Inflammatory macrophage treated with lipopolysaccharide for 1 hour (primary cell): Measurements from ENCODE around the gene PLEKHM2.
A peak's percentile ranks its signal among the peaks of the same experiment; 100 is the strongest.
"Not testable (repeated sequence)": the region's sequence is repeated elsewhere in the genome, so short reads cannot be mapped to it uniquely, and the experiment has no call there.

ENCODE experiments used
- DNase-seq, 2 donors: peaks; one replicate each; pipeline ENCODE4 v3.0.0-alpha.2; 2020 to 2022

PLEKHM2 gene

GRCh38 chr1:15678578-15678977 is 5.5 kb upstream of the PLEKHM2 start:
- DNase-seq = peak; percentile 16 to 36

- DNase-seq = no peak
These were observed 4.0 kb upstream of the PLEKHM2 start for GRCh38 chr1:15680131-15680530.

- DNase-seq = peak; percentile 93 to 98
These were observed 3.4 kb upstream of the PLEKHM2 start for GRCh38 chr1:15680561-15681348.

- DNase-seq = no peak
These were observed 2.5 kb upstream of the PLEKHM2 start for GRCh38 chr1:15681349-15682292.

- no peak for DNase-seq
These were observed 1.2 kb upstream of the PLEKHM2 start for GRCh38 chr1:15682936-15683341.

- no peak for DNase-seq
These were observed 628 bp upstream of the PLEKHM2 start for GRCh38 chr1:15683345-15684039.

- DNase-seq = peak; percentile 55 to 65
These were observed 560 bp downstream of the PLEKHM2 start for GRCh38 chr1:15684468-15685291.

- DNase-seq = no peak
These were observed 1.7 kb downstream of the PLEKHM2 start for GRCh38 chr1:15685820-15686219.

GRCh38 chr1:15687446-15687845 is 3.3 kb downstream of the PLEKHM2 start:
- DNase-seq = no peak

GRCh38 chr1:15690317-15690716 is 6.2 kb downstream of the PLEKHM2 start:
- DNase-seq = no peak

GRCh38 chr1:15691434-15692032 is 7.4 kb downstream of the PLEKHM2 start:
- no peak for DNase-seq

- no peak for DNase-seq
These were observed 8.1 kb downstream of the PLEKHM2 start for GRCh38 chr1:15692121-15692682.

- no peak for DNase-seq
These were observed 9.3 kb downstream of the PLEKHM2 start for GRCh38 chr1:15693371-15693770.

- DNase-seq = peak; percentile 81 to 83
These were observed 12.9 kb downstream of the PLEKHM2 start for GRCh38 chr1:15696956-15697521.

GRCh38 chr1:15698201-15698600 is 14.1 kb downstream of the PLEKHM2 start:
- DNase-seq = no peak

GRCh38 chr1:15699321-15699720 is 15.2 kb downstream of the PLEKHM2 start:
- DNase-seq = not testable (repeated sequence)

- DNase-seq = no peak
These were observed 16.4 kb downstream of the PLEKHM2 start for GRCh38 chr1:15700508-15700907.

GRCh38 chr1:15701784-15702183 is 17.7 kb downstream of the PLEKHM2 start:
- DNase-seq = no peak

GRCh38 chr1:15702722-15703550 is 18.8 kb downstream of the PLEKHM2 start:
- DNase-seq = no peak

GRCh38 chr1:15703562-15703961 is 19.4 kb downstream of the PLEKHM2 start:
- peak; percentile 50 to 68 for DNase-seq
